HG02885 (cell line): ENCODE results near the gene CEP72.

ENCODE experiments used
- ATAC-seq: cut with Tn5 transposase; IDR thresholded peaks from one replicate; pipeline ENCODE4 v1.9.1; 2021; ENCODE audit warnings: mild to moderate bottlenecking; ENCODE audit not compliant: unreplicated experiment, poor library complexity

CEP72 gene

GRCh38 chr5:635306-636055 lies 23.3 kb downstream of the CEP72 start:
- ATAC-seq, result no peak

GRCh38 chr5:636951-637350 lies 24.8 kb downstream of the CEP72 start:
- ATAC-seq, result no peak

- no peak for ATAC-seq
Observed at GRCh38 chr5:637581-638450, 25.7 kb downstream of the CEP72 start.

GRCh38 chr5:638501-639252 lies 26.5 kb downstream of the CEP72 start:
- ATAC-seq, result no peak

- no peak for ATAC-seq
Observed at GRCh38 chr5:639253-639530, 27.1 kb downstream of the CEP72 start.

GRCh38 chr5:639584-640213 lies 27.6 kb downstream of the CEP72 start:
- no peak for ATAC-seq

GRCh38 chr5:640461-641330 lies 28.6 kb downstream of the CEP72 start:
- ATAC-seq, result no peak

- no peak for ATAC-seq
Observed at GRCh38 chr5:641331-641765, 29.2 kb downstream of the CEP72 start.

- ATAC-seq, result no peak
Observed at GRCh38 chr5:642481-642880, 30.3 kb downstream of the CEP72 start.

- ATAC-seq, result peak; percentile 31
Observed at GRCh38 chr5:643351-643801, 31.2 kb downstream of the CEP72 start.

GRCh38 chr5:643811-644271 lies 31.7 kb downstream of the CEP72 start:
- peak; percentile 80 for ATAC-seq

- ATAC-seq, result no peak
Observed at GRCh38 chr5:644509-644908, 32.4 kb downstream of the CEP72 start.

GRCh38 chr5:644971-645370 lies 32.8 kb downstream of the CEP72 start:
- no peak for ATAC-seq

GRCh38 chr5:645421-645820 lies 33.3 kb downstream of the CEP72 start:
- ATAC-seq, result no peak

GRCh38 chr5:646396-647201 lies 34.5 kb downstream of the CEP72 start:
- ATAC-seq, result no peak

- ATAC-seq, result no peak
Observed at GRCh38 chr5:647311-647710, 35.2 kb downstream of the CEP72 start.

- no peak for ATAC-seq
Observed at GRCh38 chr5:647727-648126, 35.6 kb downstream of the CEP72 start.

GRCh38 chr5:651296-652022 lies 39.3 kb downstream of the CEP72 start:
- no peak for ATAC-seq
